Measurements from ENCODE around the gene BET1.

GRCh38 chr7:93972029-93972725, 32.0 kb downstream of the BET1 start:
- TF ChIP-seq CTCF (IDR thresholded peaks at IDR 0.05 in 4 of 5, conservative IDR thresholded peaks at IDR 0.05 in 1 of 5) (no peak), POLR2A (IDR thresholded peaks at IDR 0.05) (no peak)

Data from gastrocnemius medialis (tissue), 4 donors.